ENCODE measurements around the gene SEZ6L.

Gene SEZ6L

GRCh38 chr22:26298605-26299310 lies 129.5 kb downstream of the SEZ6L start:
- DNase-seq (ENCODE audit: low spot score) = no peak

DNA sequence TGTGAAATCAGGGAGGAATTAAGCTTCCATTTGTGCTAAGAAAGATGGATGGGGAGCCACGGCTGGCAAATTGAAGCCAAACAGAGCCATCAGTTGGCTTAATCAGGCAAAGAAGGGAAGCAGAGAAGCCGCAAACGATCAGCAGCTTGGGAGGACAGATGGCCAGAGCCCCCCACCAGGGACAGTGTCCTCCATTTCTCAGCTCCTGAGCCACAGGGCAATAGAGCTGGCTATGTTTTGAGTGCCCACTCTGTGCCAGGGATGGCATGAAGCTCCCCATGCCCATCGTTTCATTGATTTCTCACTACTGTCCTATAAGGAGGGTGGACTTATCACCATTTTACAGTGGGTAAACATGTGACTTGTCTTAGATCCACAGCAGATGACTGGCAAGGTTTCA lies 133.5 kb downstream of the SEZ6L start:
- no peak for DNase-seq (ENCODE audit: low spot score)

GRCh38 chr22:26303475-26303874 lies 134.2 kb downstream of the SEZ6L start:
- no peak for DNase-seq (ENCODE audit: low spot score)

GRCh38 chr22:26304730-26305129 lies 135.5 kb downstream of the SEZ6L start:
- no peak for DNase-seq (ENCODE audit: low spot score)

DNA sequence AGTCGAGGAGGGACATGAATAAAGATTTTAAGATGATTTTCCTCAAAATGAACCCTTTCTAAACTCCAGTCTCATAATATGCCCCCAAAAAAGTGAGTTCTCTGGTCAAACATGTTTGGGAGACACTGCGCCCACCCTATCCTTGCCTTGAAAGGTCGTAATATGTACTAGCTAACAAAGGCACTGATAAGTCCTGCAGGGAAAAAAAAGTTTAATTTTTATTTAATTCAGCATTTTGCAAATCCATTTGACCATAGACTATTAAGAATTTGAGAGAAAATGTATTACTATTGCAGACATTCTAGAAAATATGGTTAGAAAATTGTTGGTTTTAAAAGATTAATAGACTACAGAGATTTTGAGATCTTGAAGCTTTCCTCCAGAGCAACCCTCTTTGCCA lies 139.2 kb downstream of the SEZ6L start:
- no peak for DNase-seq (ENCODE audit: low spot score)

DNA sequence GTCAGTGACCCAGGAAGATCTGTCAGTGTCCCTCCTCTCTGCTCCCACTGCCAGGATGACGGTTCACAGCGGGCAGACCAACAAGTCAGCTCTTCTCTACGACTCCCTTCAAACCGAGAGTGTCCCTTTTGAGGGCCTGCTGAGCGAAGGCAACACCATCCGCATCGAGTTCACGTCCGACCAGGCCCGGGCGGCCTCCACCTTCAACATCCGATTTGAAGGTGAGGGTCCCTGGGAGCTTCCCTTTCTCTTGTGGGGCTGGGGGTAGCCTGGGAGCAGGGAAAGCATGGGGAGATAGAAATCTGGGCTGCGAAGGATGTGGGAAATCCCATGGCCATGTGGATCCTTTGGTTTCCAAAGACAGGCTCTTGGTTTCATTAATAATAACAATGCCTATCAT lies 141.4 kb downstream of the SEZ6L start:
- DNase-seq (ENCODE audit: low spot score) = no peak

DNA sequence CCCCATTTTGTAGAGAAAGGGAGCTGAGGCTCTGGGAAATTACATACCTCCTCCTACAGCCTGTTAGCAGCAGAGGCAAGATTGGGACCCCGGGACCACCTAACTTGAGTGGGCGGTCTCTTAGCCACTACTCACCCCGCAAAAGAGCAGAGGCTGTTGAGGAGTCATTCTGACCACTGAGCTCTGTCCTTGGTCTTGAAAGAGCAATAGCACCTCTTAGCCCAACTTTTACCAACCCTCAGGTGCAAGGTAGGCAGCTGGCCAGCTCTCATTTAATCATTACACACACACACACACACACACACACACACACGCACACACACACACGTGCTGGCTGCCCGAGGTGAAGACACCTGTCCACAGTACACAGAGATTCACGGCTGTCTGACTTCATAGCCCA lies 144.0 kb downstream of the SEZ6L start:
- DNase-seq (ENCODE audit: low spot score) = no peak

GRCh38 chr22:26314171-26314570 lies 144.9 kb downstream of the SEZ6L start:
- DNase-seq (ENCODE audit: low spot score) = no peak

DNA sequence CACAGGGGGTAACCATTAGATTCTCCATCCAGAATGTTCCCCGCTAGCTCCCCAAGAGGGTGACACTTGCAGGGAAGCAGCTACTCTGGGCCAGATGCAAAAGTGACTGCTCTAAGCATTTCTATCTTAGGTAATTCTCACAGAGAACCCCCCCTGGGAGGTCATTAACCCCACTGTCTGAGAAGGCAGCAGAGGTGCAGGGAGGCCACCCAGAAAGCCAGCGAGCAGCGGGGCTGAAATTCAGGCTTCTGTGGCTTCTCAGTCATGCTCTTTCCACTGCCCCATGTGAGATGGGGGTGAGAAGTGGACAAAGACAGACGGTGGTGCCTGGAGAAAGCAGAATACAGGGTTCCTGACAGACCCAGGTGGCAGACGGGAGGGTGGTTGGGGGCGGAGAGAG lies 145.4 kb downstream of the SEZ6L start:
- DNase-seq (ENCODE audit: low spot score) = no peak

- DNase-seq (ENCODE audit: low spot score) = no peak
These were observed 147.5 kb downstream of the SEZ6L start for GRCh38 chr22:26316732-26317285.

GRCh38 chr22:26318975-26319374 lies 149.7 kb downstream of the SEZ6L start:
- peak; percentile 21 for DNase-seq (ENCODE audit: low spot score)

DNA sequence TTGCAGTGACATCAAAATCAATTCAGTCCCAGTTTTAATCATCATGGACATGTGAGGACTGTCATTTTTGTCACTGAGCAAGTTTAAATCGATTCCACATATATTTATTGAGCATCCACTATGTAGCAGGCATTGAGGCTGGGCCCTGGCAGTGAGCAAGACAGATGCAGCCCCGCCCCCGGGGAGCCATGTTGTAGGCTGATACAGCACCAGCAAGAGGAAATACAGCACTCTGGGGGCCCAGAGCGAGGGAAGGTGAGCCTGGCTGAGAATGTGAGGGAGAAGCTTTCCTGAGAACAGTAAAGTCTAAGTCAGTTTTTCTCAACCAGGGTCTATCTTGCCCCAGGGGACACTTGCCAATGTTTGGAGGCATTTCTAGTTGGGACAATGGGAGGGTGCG lies 151.2 kb downstream of the SEZ6L start:
- DNase-seq (ENCODE audit: low spot score) = no peak

DNA sequence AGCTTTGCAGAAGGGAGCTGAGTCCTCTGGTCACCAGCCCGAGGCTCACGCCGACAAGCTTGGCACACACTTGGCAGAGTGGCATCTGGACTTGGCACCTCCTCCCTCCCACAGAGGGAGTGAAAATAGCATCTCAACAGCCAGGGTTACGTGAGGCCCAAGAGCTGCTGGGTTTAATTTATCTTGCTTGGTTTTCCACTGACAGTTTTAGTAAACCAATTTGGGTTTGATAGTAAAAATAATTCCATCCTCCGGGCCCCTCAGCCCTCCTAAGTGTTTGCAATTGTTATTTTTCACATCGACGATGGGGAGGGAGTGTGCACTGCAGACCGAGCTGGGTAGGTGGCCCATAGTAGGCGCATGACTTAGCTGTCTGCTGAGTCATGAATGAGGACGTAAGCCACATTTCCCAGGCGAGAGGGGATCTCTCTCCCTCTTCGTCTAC lies 152.2 kb downstream of the SEZ6L start:
- DNase-seq (ENCODE audit: low spot score) = peak; percentile 34

GRCh38 chr22:26322179-26322905 lies 153.1 kb downstream of the SEZ6L start:
- DNase-seq (ENCODE audit: low spot score) = peak; percentile 40

- no peak for DNase-seq (ENCODE audit: low spot score)
These were observed 153.8 kb downstream of the SEZ6L start for GRCh38 chr22:26323013-26323412.

GRCh38 chr22:26324150-26324549 lies 154.9 kb downstream of the SEZ6L start:
- DNase-seq (ENCODE audit: low spot score) = no peak

GRCh38 chr22:26325641-26326040 lies 156.4 kb downstream of the SEZ6L start:
- DNase-seq (ENCODE audit: low spot score) = no peak

- no peak for DNase-seq (ENCODE audit: low spot score)
These were observed 157.5 kb downstream of the SEZ6L start for GRCh38 chr22:26326803-26327202.

DNA sequence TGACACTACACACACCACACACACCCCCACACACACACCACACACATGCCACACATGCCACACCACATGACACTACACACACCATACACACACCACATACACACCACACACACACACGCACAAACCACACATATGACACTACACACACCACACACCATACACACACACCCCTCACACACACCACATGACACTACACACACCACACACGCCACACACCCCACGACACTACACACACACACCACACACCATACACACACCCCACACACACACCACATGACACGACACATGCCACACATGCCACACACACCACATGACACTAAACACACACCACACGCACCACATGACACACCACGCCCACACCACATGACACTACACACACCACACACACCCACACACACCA lies 158.0 kb downstream of the SEZ6L start:
- no peak for DNase-seq (ENCODE audit: low spot score)

DNA sequence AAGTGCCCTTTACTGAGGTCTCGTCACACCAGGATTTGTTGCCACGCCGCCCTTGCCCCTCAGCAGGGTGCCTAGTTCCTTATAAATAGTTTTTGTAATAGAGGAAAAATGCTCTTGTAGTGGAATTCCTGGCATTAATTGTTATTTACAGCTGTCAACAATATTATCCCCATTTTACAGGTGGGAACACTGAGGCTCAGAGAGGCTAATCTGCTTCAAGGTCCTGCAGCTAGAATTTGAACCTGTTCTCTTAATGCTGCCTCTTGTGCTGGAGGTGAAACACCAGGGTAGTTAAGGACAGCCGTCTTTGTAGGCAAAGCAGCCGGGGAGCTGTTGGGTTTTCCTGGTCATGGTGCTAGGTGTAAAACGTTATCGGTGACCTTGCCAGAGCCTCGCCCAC lies 159.0 kb downstream of the SEZ6L start:
- no peak for DNase-seq (ENCODE audit: low spot score)

GRCh38 chr22:26330971-26331625 lies 161.8 kb downstream of the SEZ6L start:
- DNase-seq (ENCODE audit: low spot score) = peak; percentile 45

GRCh38 chr22:26333088-26333800 lies 164.0 kb downstream of the SEZ6L start:
- no peak for DNase-seq (ENCODE audit: low spot score)

Data from RKO (cell line).